ENCODE results near the gene ZNF423. TPM values are rescaled to one million over a fixed set of nuclear protein-coding genes. Genes with fewer than 3 reads are reported as not detected.

Gene ZNF423
- total and polyA plus RNA-seq, 9 of the 15 experiments (the other 6 are each of a cell fraction or from before 2014, with no cell fraction given): not detected

DNA sequence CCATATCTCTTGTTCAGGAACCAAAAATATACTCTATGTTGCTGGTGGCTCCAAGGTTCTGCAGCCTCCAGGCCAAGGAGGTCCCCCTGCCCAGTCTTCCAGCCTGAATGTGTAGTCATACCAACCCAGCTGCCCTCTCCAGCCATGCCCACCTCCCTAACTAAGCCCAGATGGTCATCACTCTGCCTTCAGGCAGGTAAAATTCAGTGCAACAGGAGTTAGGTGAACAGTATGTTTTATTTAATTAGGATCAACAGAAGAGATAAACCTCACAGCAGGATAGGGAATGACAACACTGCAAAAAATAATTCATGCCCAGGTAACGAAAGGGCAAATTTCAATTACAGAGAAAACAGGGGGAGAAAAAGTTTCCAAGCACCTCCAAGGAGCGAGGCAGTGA, 9.1 kb downstream of the ZNF423 start (continued):
- TF ChIP-seq, protein P1, sequence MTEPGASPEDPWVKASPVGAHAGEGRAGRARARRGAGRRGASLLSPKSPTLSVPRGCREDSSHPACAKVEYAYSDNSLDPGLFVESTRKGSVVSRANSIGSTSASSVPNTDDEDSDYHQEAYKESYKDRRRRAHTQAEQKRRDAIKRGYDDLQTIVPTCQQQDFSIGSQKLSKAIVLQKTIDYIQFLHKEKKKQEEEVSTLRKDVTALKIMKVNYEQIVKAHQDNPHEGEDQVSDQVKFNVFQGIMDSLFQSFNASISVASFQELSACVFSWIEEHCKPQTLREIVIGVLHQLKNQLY (CRISPR knock-in tag; conservative IDR thresholded peaks at IDR 0.05): no peak
- TF ChIP-seq, protein P2, sequence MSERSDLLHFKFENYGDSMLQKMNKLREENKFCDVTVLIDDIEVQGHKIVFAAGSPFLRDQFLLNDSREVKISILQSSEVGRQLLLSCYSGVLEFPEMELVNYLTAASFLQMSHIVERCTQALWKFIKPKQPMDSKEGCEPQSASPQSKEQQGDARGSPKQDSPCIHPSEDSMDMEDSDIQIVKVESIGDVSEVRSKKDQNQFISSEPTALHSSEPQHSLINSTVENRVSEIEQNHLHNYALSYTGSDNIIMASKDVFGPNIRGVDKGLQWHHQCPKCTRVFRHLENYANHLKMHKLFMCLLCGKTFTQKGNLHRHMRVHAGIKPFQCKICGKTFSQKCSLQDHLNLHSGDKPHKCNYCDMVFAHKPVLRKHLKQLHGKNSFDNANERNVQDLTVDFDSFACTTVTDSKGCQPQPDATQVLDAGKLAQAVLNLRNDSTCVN (CRISPR knock-in tag; IDR thresholded peaks at IDR 0.05): no peak
- TF ChIP-seq NFYB (IDR thresholded peaks at IDR 0.05; ENCODE audit: extremely low read depth, insufficient read length): no peak
- TF ChIP-seq, protein P3, sequence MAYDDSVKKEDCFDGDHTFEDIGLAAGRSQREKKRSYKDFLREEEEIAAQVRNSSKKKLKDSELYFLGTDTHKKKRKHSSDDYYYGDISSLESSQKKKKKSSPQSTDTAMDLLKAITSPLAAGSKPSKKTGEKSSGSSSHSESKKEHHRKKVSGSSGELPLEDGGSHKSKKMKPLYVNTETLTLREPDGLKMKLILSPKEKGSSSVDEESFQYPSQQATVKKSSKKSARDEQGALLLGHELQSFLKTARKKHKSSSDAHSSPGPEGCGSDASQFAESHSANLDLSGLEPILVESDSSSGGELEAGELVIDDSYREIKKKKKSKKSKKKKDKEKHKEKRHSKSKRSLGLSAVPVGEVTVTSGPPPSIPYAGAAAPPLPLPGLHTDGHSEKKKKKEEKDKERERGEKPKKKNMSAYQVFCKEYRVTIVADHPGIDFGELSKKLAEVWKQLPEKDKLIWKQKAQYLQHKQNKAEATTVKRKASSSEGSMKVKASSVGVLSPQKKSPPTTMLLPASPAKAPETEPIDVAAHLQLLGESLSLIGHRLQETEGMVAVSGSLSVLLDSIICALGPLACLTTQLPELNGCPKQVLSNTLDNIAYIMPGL (CRISPR knock-in tag; IDR thresholded peaks at IDR 0.05): no peak
- no peak for TF ChIP-seq KLF13 (tag; IDR thresholded peaks at IDR 0.05; ENCODE audit: borderline replicate concordance, low read depth)
- TF ChIP-seq, protein P4, sequence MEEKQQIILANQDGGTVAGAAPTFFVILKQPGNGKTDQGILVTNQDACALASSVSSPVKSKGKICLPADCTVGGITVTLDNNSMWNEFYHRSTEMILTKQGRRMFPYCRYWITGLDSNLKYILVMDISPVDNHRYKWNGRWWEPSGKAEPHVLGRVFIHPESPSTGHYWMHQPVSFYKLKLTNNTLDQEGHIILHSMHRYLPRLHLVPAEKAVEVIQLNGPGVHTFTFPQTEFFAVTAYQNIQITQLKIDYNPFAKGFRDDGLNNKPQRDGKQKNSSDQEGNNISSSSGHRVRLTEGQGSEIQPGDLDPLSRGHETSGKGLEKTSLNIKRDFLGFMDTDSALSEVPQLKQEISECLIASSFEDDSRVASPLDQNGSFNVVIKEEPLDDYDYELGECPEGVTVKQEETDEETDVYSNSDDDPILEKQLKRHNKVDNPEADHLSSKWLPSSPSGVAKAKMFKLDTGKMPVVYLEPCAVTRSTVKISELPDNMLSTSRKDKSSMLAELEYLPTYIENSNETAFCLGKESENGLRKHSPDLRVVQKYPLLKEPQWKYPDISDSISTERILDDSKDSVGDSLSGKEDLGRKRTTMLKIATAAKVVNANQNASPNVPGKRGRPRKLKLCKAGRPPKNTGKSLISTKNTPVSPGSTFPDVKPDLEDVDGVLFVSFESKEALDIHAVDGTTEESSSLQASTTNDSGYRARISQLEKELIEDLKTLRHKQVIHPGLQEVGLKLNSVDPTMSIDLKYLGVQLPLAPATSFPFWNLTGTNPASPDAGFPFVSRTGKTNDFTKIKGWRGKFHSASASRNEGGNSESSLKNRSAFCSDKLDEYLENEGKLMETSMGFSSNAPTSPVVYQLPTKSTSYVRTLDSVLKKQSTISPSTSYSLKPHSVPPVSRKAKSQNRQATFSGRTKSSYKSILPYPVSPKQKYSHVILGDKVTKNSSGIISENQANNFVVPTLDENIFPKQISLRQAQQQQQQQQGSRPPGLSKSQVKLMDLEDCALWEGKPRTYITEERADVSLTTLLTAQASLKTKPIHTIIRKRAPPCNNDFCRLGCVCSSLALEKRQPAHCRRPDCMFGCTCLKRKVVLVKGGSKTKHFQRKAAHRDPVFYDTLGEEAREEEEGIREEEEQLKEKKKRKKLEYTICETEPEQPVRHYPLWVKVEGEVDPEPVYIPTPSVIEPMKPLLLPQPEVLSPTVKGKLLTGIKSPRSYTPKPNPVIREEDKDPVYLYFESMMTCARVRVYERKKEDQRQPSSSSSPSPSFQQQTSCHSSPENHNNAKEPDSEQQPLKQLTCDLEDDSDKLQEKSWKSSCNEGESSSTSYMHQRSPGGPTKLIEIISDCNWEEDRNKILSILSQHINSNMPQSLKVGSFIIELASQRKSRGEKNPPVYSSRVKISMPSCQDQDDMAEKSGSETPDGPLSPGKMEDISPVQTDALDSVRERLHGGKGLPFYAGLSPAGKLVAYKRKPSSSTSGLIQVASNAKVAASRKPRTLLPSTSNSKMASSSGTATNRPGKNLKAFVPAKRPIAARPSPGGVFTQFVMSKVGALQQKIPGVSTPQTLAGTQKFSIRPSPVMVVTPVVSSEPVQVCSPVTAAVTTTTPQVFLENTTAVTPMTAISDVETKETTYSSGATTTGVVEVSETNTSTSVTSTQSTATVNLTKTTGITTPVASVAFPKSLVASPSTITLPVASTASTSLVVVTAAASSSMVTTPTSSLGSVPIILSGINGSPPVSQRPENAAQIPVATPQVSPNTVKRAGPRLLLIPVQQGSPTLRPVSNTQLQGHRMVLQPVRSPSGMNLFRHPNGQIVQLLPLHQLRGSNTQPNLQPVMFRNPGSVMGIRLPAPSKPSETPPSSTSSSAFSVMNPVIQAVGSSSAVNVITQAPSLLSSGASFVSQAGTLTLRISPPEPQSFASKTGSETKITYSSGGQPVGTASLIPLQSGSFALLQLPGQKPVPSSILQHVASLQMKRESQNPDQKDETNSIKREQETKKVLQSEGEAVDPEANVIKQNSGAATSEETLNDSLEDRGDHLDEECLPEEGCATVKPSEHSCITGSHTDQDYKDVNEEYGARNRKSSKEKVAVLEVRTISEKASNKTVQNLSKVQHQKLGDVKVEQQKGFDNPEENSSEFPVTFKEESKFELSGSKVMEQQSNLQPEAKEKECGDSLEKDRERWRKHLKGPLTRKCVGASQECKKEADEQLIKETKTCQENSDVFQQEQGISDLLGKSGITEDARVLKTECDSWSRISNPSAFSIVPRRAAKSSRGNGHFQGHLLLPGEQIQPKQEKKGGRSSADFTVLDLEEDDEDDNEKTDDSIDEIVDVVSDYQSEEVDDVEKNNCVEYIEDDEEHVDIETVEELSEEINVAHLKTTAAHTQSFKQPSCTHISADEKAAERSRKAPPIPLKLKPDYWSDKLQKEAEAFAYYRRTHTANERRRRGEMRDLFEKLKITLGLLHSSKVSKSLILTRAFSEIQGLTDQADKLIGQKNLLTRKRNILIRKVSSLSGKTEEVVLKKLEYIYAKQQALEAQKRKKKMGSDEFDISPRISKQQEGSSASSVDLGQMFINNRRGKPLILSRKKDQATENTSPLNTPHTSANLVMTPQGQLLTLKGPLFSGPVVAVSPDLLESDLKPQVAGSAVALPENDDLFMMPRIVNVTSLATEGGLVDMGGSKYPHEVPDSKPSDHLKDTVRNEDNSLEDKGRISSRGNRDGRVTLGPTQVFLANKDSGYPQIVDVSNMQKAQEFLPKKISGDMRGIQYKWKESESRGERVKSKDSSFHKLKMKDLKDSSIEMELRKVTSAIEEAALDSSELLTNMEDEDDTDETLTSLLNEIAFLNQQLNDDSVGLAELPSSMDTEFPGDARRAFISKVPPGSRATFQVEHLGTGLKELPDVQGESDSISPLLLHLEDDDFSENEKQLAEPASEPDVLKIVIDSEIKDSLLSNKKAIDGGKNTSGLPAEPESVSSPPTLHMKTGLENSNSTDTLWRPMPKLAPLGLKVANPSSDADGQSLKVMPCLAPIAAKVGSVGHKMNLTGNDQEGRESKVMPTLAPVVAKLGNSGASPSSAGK (IDR thresholded peaks at IDR 0.05): no peak
- no peak for TF ChIP-seq ESRRA (IDR thresholded peaks at IDR 0.05; ENCODE audit: borderline replicate concordance, low read depth)
